Measurements from ENCODE around the gene CCDC141. TPM values are rescaled to one million over a fixed set of nuclear protein-coding genes. Genes with fewer than 3 reads are reported as not detected.

Gene CCDC141
- total RNA-seq, 1 experiment from 2014 or later: 4.0 TPM

GRCh38 chr2:178845566-178846457, 204.1 kb downstream of the CCDC141 start:
- no peak for DNase-seq (ENCODE audit: extremely low read depth, low read depth)

DNA sequence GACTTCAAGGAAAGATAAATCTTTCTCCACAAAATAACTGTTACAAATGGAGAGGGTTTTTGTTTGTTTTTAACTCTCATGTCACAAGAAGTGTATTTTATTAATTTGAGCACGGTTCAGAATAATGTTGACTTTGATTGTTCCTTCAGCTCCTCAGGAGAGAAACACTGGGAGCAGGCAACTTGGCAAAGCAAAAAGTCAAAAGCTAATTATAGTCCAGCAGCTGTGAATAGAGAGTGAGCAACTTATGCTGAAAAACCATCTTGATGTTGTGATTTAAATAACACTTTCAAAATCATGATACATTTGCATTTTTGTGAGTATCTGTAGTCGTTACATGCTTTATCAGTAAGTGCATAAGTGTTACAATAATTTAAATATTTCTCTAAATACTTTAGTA, 205.2 kb downstream of the CCDC141 start:
- DNase-seq (ENCODE audit: extremely low read depth, low read depth): no peak

GRCh38 chr2:178844269-178844668, 205.7 kb downstream of the CCDC141 start:
- DNase-seq (ENCODE audit: extremely low read depth, low read depth): no peak

DNA sequence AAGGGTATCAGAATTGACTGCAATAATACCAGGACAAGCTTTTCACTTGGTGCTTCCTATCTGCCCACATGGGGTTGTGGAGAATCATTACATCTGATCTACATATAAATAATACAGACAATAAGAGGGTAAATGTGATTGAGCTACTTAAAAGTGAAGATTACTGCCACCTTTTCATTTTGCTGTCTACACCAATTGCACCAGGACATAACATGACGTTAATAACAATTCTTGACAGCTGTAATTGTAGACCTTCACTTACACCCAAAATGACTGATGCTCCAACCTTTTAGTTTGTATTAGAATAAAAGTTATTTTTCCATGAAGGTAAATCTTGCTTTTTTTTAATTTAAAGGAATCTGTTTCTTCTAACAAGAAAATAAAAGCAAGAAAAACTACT, 206.2 kb downstream of the CCDC141 start:
- no peak for DNase-seq (ENCODE audit: extremely low read depth, low read depth)

DNA sequence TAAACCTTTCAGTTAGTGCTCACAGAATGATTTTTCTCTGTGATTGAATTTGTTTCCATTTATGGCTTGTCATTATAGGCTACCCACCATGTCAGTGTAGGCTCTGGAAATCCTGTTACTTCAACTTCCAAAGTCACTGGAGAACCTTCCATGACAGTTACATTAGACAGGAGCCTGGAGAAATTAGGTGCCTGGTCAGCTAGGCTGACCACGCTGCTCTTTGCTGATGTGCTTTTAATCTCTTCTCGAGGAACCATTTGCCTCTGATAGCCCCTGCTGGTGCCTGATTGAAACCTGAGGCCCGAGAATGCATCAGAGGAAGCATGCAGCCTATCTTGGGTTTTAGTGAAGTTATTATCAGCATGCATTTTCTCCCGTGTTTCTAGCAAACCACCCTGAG, 213.1 kb downstream of the CCDC141 start:
- DNase-seq (ENCODE audit: extremely low read depth, low read depth): no peak

DNA sequence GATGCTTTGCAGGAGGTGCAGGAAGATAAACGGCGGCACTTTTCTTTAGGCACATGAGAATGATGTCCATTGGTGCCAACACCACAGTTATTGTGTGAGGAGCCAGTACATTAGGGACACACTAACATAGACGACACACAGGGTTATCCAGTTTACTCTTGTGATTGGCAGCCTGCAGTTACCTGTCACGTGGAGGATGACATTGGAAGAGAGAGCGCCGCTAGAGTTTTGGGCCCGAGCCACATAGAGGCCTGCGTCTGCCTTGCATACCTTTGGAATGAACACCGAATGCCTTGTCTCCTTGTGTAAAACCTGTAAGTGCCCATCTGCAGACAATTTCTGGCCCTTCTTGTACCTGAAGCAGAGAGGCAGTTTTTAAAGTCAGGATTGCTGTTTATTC, 215.9 kb downstream of the CCDC141 start:
- no peak for DNase-seq (ENCODE audit: extremely low read depth, low read depth)

DNA sequence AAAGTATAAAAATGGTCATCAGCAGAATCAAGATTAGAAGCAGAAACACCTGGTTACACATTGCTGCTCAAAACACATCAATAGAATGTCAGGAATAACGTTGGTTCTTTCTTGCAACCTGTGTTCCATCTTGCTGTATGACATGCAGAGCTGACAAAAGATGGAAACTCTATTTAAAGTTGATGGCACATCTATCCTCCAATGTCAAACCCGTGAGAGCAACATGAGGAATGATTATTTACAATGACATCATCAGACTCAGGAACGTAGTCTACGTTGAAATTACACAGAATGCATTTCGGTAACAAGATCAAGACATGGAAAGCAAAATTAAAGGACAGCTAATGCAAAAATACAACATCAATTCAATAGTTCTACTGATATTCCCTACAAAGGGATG, 216.6 kb downstream of the CCDC141 start:
- DNase-seq (ENCODE audit: extremely low read depth, low read depth): no peak

GRCh38 chr2:178830451-178830850, 219.5 kb downstream of the CCDC141 start:
- DNase-seq (ENCODE audit: extremely low read depth, low read depth): no peak

- no peak for DNase-seq (ENCODE audit: extremely low read depth, low read depth)
Measured at GRCh38 chr2:178829981-178830380, 220.0 kb downstream of the CCDC141 start.

DNA sequence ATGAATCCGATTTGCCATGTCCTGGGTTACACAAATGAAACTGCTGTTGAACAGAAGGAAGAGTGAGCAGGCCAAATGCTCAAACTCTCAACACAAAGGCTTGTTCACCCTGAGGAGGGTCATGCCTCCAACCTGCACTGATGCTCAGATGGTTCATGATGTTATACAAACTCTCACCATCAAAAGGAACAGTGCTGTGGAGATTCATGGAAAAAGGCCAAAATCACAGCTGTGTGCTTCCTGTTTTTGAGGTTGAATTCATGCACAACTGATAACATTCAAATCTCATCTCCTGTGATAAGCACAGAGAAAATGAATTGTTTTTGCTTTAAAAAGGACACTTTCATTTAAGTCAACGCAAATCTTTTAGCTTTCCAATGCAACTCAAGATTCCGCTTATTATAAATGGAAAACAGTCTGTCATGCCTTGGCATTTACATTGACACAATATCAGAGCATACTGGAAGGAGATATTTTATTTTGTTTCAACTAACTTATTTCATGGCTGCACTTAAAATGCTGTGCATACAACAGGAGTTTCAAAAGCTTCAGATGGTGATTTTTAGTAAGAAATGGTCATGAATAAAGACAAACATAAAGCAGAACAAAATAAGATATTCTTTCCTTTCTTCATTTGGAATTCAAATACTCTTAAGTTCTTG, 220.5 kb downstream of the CCDC141 start:
- no peak for DNase-seq (ENCODE audit: extremely low read depth, low read depth)

- no peak for DNase-seq (ENCODE audit: extremely low read depth, low read depth)
Measured at GRCh38 chr2:178828486-178828881, 221.5 kb downstream of the CCDC141 start.

DNA sequence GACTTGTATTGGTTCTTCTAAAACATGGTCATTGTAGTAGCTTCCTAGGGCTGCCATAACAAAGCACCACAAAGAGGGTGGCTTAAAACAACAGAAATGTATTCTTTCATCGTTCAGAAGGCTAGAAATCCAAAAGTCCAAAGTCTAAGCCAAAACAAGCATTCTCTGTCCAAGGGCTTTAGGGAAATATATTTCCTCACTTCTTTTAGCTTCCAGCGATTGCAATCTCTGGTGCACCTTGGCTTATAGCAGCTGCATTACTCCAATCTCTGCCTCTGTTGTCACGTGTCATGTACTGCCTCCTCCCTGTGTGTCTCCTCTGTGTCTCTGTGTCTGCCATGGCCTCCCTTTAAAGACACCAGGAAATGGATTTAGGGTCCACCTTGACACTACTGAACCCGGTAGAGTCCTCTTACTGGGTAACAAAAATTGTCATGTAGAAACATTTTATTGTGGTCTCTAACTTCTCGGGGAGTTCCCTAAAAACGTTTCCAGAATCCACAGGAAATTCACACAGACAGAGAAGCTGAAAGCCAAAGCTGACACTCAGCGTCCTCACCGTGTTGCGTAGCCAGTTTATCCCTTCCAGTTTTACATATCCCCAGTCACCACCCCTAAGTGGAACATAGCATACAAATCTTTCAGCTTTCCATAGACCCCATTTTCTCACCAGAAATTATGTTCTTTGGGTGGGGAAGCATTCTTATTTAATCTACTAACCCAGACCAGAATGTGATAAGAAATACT, 222.0 kb downstream of the CCDC141 start:
- no peak for DNase-seq (ENCODE audit: extremely low read depth, low read depth)

- DNase-seq (ENCODE audit: extremely low read depth, low read depth): no peak
Measured at GRCh38 chr2:178827111-178827510, 222.8 kb downstream of the CCDC141 start.

GRCh38 chr2:178825183-178825582, 224.8 kb downstream of the CCDC141 start:
- no peak for DNase-seq (ENCODE audit: extremely low read depth, low read depth)

DNA sequence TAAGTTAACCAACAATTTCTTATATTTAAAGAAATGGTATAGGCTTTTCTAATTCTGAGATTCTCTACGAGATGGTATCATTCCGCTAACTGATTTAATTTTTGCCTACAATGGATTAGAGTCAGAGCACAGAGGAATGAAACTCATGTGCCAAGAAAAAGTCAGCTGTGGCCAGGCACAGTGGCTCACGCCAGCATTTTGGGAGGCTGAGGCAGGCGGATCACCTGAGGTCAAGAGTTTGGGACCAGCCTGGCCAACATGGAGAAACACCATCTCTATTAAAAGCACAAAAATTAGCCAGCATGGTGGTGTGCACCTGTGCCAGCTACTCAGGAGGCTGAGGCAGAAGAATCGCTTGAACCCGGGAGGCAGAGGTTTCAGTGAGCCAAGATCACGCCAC, 225.8 kb downstream of the CCDC141 start:
- no peak for DNase-seq (ENCODE audit: extremely low read depth, low read depth)

DNA sequence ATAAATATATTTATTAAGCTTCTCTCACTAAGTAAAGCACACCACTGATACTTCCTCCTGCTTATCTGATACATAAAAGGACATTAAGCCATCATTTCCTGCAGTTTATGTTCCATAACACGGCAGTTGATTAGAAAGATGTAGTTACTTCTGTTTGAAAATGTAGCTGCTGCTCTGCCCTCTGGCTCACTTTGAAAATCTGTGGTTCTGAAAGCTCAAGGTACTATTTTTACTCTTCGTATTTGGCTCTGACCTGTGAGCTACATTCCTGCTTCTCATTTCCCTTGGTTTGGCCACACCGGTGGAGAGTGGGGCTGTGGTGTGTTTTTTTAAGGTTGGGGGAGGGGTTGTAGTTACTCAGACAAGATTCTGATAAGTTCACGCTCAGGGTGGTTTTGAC, 229.9 kb downstream of the CCDC141 start:
- no peak for DNase-seq (ENCODE audit: extremely low read depth, low read depth)

GRCh38 chr2:178819147-178819875, 230.6 kb downstream of the CCDC141 start:
- no peak for DNase-seq (ENCODE audit: extremely low read depth, low read depth)

- DNase-seq (ENCODE audit: extremely low read depth, low read depth): no peak
Measured at GRCh38 chr2:178811901-178812300, 238.0 kb downstream of the CCDC141 start.

DNA sequence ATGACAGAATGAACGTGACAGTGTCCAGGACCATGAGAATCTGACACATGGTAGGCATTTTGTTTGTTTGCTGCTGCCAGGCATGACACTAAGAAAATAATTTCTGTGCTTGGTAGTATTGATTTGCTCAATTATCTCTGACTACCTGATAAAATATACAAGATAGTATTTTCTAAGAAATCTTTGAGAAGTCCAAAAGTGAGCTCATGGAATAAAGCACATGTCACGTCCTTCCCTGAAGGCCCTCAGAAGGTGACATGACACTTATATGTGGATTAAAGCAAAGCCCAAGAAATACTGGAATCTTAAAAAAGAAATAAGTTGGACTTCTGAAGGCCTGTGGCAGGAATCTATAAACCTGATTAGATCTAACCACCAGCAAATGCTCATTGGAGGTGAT, 238.9 kb downstream of the CCDC141 start:
- DNase-seq (ENCODE audit: extremely low read depth, low read depth): no peak

- DNase-seq (ENCODE audit: extremely low read depth, low read depth): no peak
Measured at GRCh38 chr2:178810422-178810821, 239.5 kb downstream of the CCDC141 start.
